CD4-positive, alpha-beta T cell (primary cell): ENCODE results near the gene LGALS3BP. TPM values are rescaled to one million over a fixed set of nuclear protein-coding genes. Genes with fewer than 3 reads are reported as not detected.
"Not testable (repeated sequence)": the region's sequence is repeated elsewhere in the genome, so short reads cannot be mapped to it uniquely, and the experiment has no call there.

Source experiments
- ATAC-seq: fragments of 200-7000 bp; cut with Tn5 transposase; one replicate; pipeline ENCODE4 v1.10.0; 2022; ENCODE audit warnings: mild to moderate bottlenecking; ENCODE audit not compliant: poor library complexity
- CTCF ChIA-PET: fragments of 350-600 bp; sonication (Branson Sonifier 250); formaldehyde crosslinking; loops from one replicate; lab custom pipeline; 2021; ENCODE audit warnings: antibody characterized with exemption, inconsistent platforms; lab: Charles Lee
- POLR2A ChIA-PET: fragments of 350-600 bp; sonication (Branson Sonifier 250); formaldehyde crosslinking; loops from one replicate; lab custom pipeline; 2021; ENCODE audit warnings: antibody characterized with exemption, inconsistent platforms; lab: Charles Lee
- DNase-seq, 14 experiments: peaks; one replicate each; pipeline ENCODE4 v3.0.0-alpha.2; 2013 to 2020; ENCODE audit warnings: mixed read lengths in 2 of 14
- H3K27ac ChIP-seq, 2 donors: one replicate each; pipeline versions ENCODE4 v1.5.1 to v1.7.0; 2013; ENCODE audit warnings: low read length in 2 of 2, low read depth in 1 of 2, mild to moderate bottlenecking in 1 of 2
- H3K27me3 ChIP-seq, 2 experiments: 1 replicate in 1 of 2; 2 replicates in 1 of 2; pipeline versions ENCODE4 v1.6.1 to v1.7.0; 2013; ENCODE audit warnings: low read length in 2 of 2, control low read depth in 1 of 2, mild to moderate bottlenecking in 1 of 2, moderate library complexity in 1 of 2; ENCODE audit not compliant: insufficient read depth in 2 of 2, control insufficient read depth in 1 of 2
- H3K36me3 ChIP-seq: one replicate; pipeline ENCODE4 v1.6.1; 2013; ENCODE audit warnings: low read length, control low read depth; ENCODE audit not compliant: insufficient read depth
- H3K4me1 ChIP-seq: one replicate; pipeline ENCODE4 v1.6.1; 2013; ENCODE audit warnings: low read length, control low read depth; ENCODE audit not compliant: insufficient read depth
- H3K4me3 ChIP-seq: one replicate; pipeline ENCODE4 v1.5.1; 2013; ENCODE audit warnings: mild to moderate bottlenecking, low read length, moderate library complexity
- H3K9me3 ChIP-seq, 2 experiments: 1 replicate in 1 of 2; 2 replicates in 1 of 2; pipeline versions ENCODE4 v1.6.1 to v1.7.0; 2013; ENCODE audit warnings: low read length in 2 of 2, mild to moderate bottlenecking in 2 of 2, control low read depth in 1 of 2, moderate library complexity in 1 of 2; ENCODE audit not compliant: control insufficient read depth in 1 of 2, insufficient read depth in 1 of 2
- H3K27ac Mint-ChIP-seq: one replicate; pipeline ENCODE4 v1.8.0; 2020; ENCODE audit warnings: mixed read lengths
- H3K27me3 Mint-ChIP-seq: one replicate; pipeline ENCODE4 v1.8.0; 2021; ENCODE audit warnings: mixed read lengths
- H3K36me3 Mint-ChIP-seq: one replicate; pipeline ENCODE4 v1.8.0; 2021; ENCODE audit warnings: low read depth, mixed read lengths
- H3K4me1 Mint-ChIP-seq: one replicate; pipeline ENCODE4 v1.8.0; 2021; ENCODE audit warnings: low read depth, mixed read lengths
- H3K4me3 Mint-ChIP-seq: one replicate; pipeline ENCODE4 v1.8.0; 2020; ENCODE audit warnings: mild to moderate bottlenecking, mixed read lengths
- H3K9me3 Mint-ChIP-seq: one replicate; pipeline ENCODE4 v1.8.0; 2020; ENCODE audit warnings: mixed read lengths
- CTCF ChIP-seq: fragments of 200-600 bp; IDR thresholded peaks from one replicate; pipeline ENCODE4 v1.8.0; 2022; ENCODE audit warnings: antibody characterized with exemption, mild to moderate bottlenecking
- intact Hi-C, 2 experiments: fragments of 100-400 bp; cut with DNase I in 1 of 2; cut with micrococcal nuclease in 1 of 2; formaldehyde crosslinking; loops; one replicate each; pipeline versions ENCODE4 v1.15.1 to v1.9.0; 2023 to 2025; cut with DNase I, micrococcal nuclease
- total RNA-seq, 174 experiments: library from RNA in 2 of 174; stranded (reverse) in 2 of 174; gene quantifications; one replicate each; pipeline ENCODE4 v1.2.3 and lab custom pipeline; 2021 to 2026

The LGALS3BP gene
- total RNA-seq, 2 experiments from 2014 or later, result 38.8 to 41.0 TPM

GRCh38 chr17:78947235-78948149 is 32.2 kb downstream of the LGALS3BP start:
- Mint-ChIP-seq H3K4me3 (no peak overlapping the region), H3K27me3 (peaks cover 4% of the 10 kb centered on the region), H3K27ac (no peak overlapping the region), H3K9me3 (peaks cover 10% of the 10 kb centered on the region), H3K4me1 (no peaks in the 10 kb centered on the region), H3K36me3 (no peaks in the 10 kb centered on the region)
- no peak overlapping the region for H3K27ac ChIP-seq
- no peak overlapping the region for H3K4me3 ChIP-seq
- DNase-seq, result no peak
- intact Hi-C loops, result no loop called here
- H3K4me1 ChIP-seq, result no peaks in the 10 kb centered on the region
- no peaks in the 10 kb centered on the region for H3K27me3 ChIP-seq
- H3K9me3 ChIP-seq, result peaks cover 7 to 27% of the 10 kb centered on the region in 2 experiments
- no peak for ATAC-seq
- TF ChIP-seq CTCF, result no peak
- ChIA-PET POLR2A (no interaction called here), CTCF (no interaction called here)
- H3K36me3 ChIP-seq, result no peaks in the 10 kb centered on the region

- Mint-ChIP-seq H3K4me1 (no peaks in the 10 kb centered on the region), H3K27me3 (peaks cover 8% of the 10 kb centered on the region), H3K4me3 (no peak overlapping the region), H3K27ac (no peak overlapping the region), H3K9me3 (peaks cover 10% of the 10 kb centered on the region), H3K36me3 (no peaks in the 10 kb centered on the region)
- H3K27me3 ChIP-seq, result no peaks in the 10 kb centered on the region
- ChIA-PET CTCF (no interaction called here), POLR2A (no interaction called here)
- intact Hi-C loops, result no loop called here
- no peak overlapping the region for H3K4me3 ChIP-seq
- no peaks in the 10 kb centered on the region for H3K36me3 ChIP-seq
- DNase-seq (no peak), ATAC-seq (no peak)
- no peaks in the 10 kb centered on the region for H3K4me1 ChIP-seq
- peaks cover 7 to 20% of the 10 kb centered on the region in 2 experiments for H3K9me3 ChIP-seq
- H3K27ac ChIP-seq, result no peak overlapping the region
- no peak for TF ChIP-seq CTCF
Measured at GRCh38 chr17:78946631-78947030, 33.1 kb downstream of the LGALS3BP start.

- ATAC-seq, result no peak
- Mint-ChIP-seq H3K4me1 (no peaks in the 10 kb centered on the region), H3K27ac (no peak overlapping the region), H3K9me3 (peaks cover 6% of the 10 kb centered on the region), H3K4me3 (no peak overlapping the region), H3K36me3 (no peaks in the 10 kb centered on the region), H3K27me3 (peaks cover 8% of the 10 kb centered on the region)
- no peaks in the 10 kb centered on the region for H3K4me1 ChIP-seq
- POLR2A ChIA-PET, result no interaction called here
- H3K27me3 ChIP-seq, result no peaks in the 10 kb centered on the region
- intact Hi-C loops, result no loop called here
- no peak overlapping the region for H3K4me3 ChIP-seq
- CTCF ChIA-PET, result no interaction called here
- no peak for TF ChIP-seq CTCF
- DNase-seq, result no peak
- no peak overlapping the region for H3K27ac ChIP-seq
- H3K9me3 ChIP-seq, result peaks cover 3 to 17% of the 10 kb centered on the region in 2 experiments
- H3K36me3 ChIP-seq, result no peaks in the 10 kb centered on the region
Measured at GRCh38 chr17:78946131-78946530, 33.6 kb downstream of the LGALS3BP start.

GRCh38 chr17:78945455-78945854 is 34.3 kb downstream of the LGALS3BP start:
- H3K27ac Mint-ChIP-seq, H3K4me1 Mint-ChIP-seq, H3K36me3 Mint-ChIP-seq, ATAC-seq, H3K9me3 Mint-ChIP-seq, CTCF ChIA-PET, H3K4me3 ChIP-seq, POLR2A ChIA-PET, H3K27me3 Mint-ChIP-seq, intact Hi-C loops, H3K4me1 ChIP-seq, H3K27me3 ChIP-seq, H3K36me3 ChIP-seq, H3K4me3 Mint-ChIP-seq, H3K27ac ChIP-seq, DNase-seq: not testable (repeated sequence)
- H3K9me3 ChIP-seq, result peaks cover 0 to 11% of the 10 kb centered on the region in 2 experiments
